Progenitor cell of endocrine pancreas (in vitro differentiated cells): ENCODE results near the gene SERHL2. TPM values are rescaled to one million over a fixed set of nuclear protein-coding genes. Genes with fewer than 3 reads are reported as not detected.

Experiments
- DNase-seq: peaks from one replicate; pipeline ENCODE4 v3.0.0; 2021; ENCODE audit warnings: low spot score; ENCODE audit not compliant: unreplicated experiment
- H3K27ac Mint-ChIP-seq: 2 replicates; pipeline ENCODE4 v1.8.0; 2021; ENCODE audit warnings: mild to moderate bottlenecking, moderate library complexity, mixed read lengths
- H3K27me3 Mint-ChIP-seq: 2 replicates; pipeline ENCODE4 v1.8.0; 2021; ENCODE audit warnings: mixed read lengths
- H3K36me3 Mint-ChIP-seq: 2 replicates; pipeline ENCODE4 v1.8.0; 2022; ENCODE audit warnings: mixed read lengths; ENCODE audit not compliant: insufficient read depth
- H3K4me1 Mint-ChIP-seq: 2 replicates; pipeline ENCODE4 v1.8.0; 2021; ENCODE audit warnings: low read depth, mixed read lengths
- H3K4me3 Mint-ChIP-seq: 2 replicates; pipeline ENCODE4 v1.8.0; 2021; ENCODE audit warnings: low read depth, mild to moderate bottlenecking, moderate library complexity, mixed read lengths
- H3K9me3 Mint-ChIP-seq: 2 replicates; pipeline ENCODE4 v1.8.0; 2021; ENCODE audit warnings: low read depth, mixed read lengths
- CTCF ChIP-seq: fragments of 200-600 bp; sonication (generic); IDR thresholded peaks from one replicate; pipeline ENCODE4 v1.5.0; 2021; ENCODE audit warnings: antibody characterized with exemption, mild to moderate bottlenecking; ENCODE audit not compliant: unreplicated experiment
- total RNA-seq: library from RNA; stranded (reverse); gene quantifications from 2 replicates; pipeline ENCODE4 v1.2.1, GENCODE V29; 2021

SERHL2 gene
- total RNA-seq, 1 donor from 2014 or later = 0.69 TPM

GRCh38 chr22:42584364-42584940 is 30.7 kb downstream of the SERHL2 start:
- Mint-ChIP-seq H3K27ac (no peak overlapping the region), H3K4me3 (no peak overlapping the region), H3K9me3 (no peaks in the 10 kb centered on the region), H3K4me1 (peaks cover 7% of the 10 kb centered on the region), H3K27me3 (no peaks in the 10 kb centered on the region), H3K36me3 (peaks cover 17% of the 10 kb centered on the region)
- TF ChIP-seq CTCF = no peak
- no peak for DNase-seq

GRCh38 chr22:42585096-42585495 is 31.3 kb downstream of the SERHL2 start:
- no peak overlapping the region for H3K27ac Mint-ChIP-seq
- H3K27me3 Mint-ChIP-seq = no peaks in the 10 kb centered on the region
- TF ChIP-seq CTCF = no peak
- peaks cover 7% of the 10 kb centered on the region for H3K4me1 Mint-ChIP-seq
- H3K4me3 Mint-ChIP-seq = no peak overlapping the region
- peaks cover 19% of the 10 kb centered on the region for H3K36me3 Mint-ChIP-seq
- DNase-seq = no peak
- H3K9me3 Mint-ChIP-seq = no peaks in the 10 kb centered on the region

DNA sequence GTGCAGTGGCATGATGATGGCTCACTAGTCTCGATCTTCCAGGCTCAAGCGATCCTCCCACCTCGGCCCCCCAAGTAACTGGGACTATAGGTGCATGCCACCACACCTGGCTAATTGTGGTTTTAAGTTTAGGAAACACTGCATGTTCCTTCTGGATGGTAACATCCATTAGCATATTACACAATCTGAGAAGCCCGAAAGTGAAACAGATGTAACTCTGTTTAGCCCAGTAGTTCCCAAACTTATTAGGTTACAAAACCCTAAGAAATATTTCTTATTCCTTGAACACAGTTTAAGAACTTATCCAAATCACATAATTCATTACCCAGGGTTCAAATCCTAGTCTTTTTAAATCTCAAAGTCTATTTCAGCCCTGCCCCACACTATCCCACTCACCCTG is 32.6 kb downstream of the SERHL2 start:
- no peaks in the 10 kb centered on the region for H3K9me3 Mint-ChIP-seq
- H3K36me3 Mint-ChIP-seq = peaks cover 22% of the 10 kb centered on the region
- H3K27me3 Mint-ChIP-seq = no peaks in the 10 kb centered on the region
- no peak overlapping the region for H3K4me3 Mint-ChIP-seq
- peaks cover 4% of the 10 kb centered on the region for H3K4me1 Mint-ChIP-seq
- no peak overlapping the region for H3K27ac Mint-ChIP-seq
- no peak for DNase-seq
- TF ChIP-seq CTCF = no peak

DNA sequence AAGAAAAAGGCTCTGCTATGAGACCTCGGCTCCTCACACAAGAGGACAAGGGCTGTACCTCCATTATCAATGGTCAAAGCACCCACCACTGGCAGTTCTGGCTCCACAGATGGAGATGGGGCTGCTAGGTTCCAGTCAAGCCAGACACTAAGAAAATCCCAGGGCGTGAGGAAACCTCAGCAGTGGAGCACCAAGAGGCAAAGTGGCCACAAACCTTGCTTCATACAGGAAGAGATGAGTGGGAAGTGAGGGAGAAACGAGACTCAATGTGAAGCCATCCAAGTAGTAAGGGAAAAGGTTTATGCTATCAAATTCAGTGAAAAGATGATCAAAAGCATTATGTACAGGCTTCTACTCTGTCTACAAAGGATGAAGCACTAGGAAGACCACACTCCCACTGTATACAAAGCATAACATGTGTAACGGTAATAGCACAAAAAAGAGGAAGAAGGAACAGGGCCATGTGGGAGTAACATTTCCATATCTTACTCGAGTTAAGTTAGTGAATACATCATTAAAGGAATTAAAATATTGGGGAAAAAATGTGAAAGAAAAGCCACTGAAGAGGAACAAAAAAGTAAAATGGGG is 33.9 kb downstream of the SERHL2 start:
- no peaks in the 10 kb centered on the region for H3K9me3 Mint-ChIP-seq
- no peak overlapping the region for H3K4me3 Mint-ChIP-seq
- no peaks in the 10 kb centered on the region for H3K4me1 Mint-ChIP-seq
- H3K36me3 Mint-ChIP-seq = peaks cover 25% of the 10 kb centered on the region
- no peaks in the 10 kb centered on the region for H3K27me3 Mint-ChIP-seq
- no peak for DNase-seq
- H3K27ac Mint-ChIP-seq = no peak overlapping the region
- TF ChIP-seq CTCF = no peak

- no peak overlapping the region for H3K4me3 Mint-ChIP-seq
- peak overlapping the region; percentile 73 for H3K27ac Mint-ChIP-seq
- peaks cover 23% of the 10 kb centered on the region for H3K36me3 Mint-ChIP-seq
Observed at GRCh38 chr22:42591987-42592386, 38.2 kb downstream of the SERHL2 start.

More at GRCh38 chr22:42591987-42592386, 38.2 kb downstream of the SERHL2 start:
- Mint-ChIP-seq H3K9me3 (no peaks in the 10 kb centered on the region), H3K4me1 (no peaks in the 10 kb centered on the region), H3K27me3 (no peaks in the 10 kb centered on the region)
- DNase-seq = no peak
- no peak for TF ChIP-seq CTCF
